Forelimb muscle (tissue), 1 donor: Measurements from ENCODE around the gene CASZ1. TPM values are rescaled to one million over a fixed set of nuclear protein-coding genes. Genes with fewer than 3 reads are reported as not detected.

Experiments used
- DNase-seq: peaks from one replicate; pipeline ENCODE4 v3.0.0-alpha.2; 2013; ENCODE audit warnings: low read depth
- polyA plus RNA-seq: library from polyadenylated mRNA; unstranded; fragments of 120-200 nt; gene quantifications from one replicate; pipeline ENCODE4 v1.2.1, GENCODE V29; 2013; ENCODE audit not compliant: insufficient read length

CASZ1 gene
- polyA plus RNA-seq, 1 donor, result 59.0 TPM

- DNase-seq, result no peak
Measured at GRCh38 chr1:10687782-10688408, 108.6 kb downstream of the CASZ1 start.

DNA sequence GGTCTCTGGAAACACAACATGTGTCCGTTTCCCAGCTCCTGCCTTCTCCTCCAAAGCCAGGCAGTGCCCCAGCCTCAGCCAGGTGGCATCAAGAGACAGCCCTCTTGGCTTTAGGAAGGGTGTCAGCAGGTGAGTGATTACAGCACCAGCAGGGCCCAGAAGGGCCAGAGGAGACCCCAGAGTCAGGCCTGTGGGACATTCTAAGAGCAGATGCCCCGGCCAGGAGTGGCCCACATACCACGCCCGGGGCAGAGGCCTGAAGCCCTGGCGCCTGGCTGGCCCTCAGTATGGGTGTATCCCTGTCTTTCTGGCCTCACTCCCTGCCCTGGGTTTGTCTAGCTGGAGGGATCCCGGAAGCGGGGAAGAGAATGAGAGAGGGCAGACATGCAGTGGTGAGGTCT lies 109.2 kb downstream of the CASZ1 start:
- no peak for DNase-seq

DNA sequence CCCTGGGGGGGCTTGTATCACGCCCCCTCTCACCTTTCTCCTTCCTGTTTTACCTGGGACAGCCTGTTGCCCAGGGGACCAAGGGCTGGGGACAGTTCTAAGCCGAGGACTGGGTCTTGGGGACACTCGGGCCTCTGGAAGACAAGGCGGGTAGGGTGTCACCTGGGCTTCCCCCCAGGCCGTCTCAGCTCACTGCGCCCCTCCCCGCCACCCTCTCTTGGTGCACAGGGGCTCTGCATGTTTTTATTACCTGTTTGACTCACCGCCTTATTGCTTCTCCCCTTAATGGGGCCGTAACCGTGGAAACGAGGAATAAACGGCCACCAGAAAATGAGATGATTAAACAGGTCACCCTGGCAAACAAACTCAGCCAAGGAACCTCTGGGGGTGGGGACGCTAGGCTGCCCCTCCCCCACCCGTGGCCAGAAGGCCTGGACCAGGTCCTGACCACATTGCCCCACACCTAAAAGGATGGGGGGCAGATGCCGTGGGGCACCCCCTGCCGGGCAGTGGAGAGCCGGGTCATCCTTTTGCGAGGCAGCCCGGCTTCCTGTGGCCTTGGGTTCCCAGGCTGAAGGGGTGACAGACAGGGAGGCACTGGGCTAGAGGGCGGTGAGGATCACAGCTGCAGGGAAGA lies 109.9 kb downstream of the CASZ1 start:
- DNase-seq, result no peak

GRCh38 chr1:10685808-10686403 lies 110.5 kb downstream of the CASZ1 start:
- no peak for DNase-seq

GRCh38 chr1:10685196-10685807 lies 111.1 kb downstream of the CASZ1 start:
- DNase-seq, result no peak

- DNase-seq, result no peak
Measured at GRCh38 chr1:10684221-10684620, 112.2 kb downstream of the CASZ1 start.

- DNase-seq, result no peak
Measured at GRCh38 chr1:10682449-10683309, 113.8 kb downstream of the CASZ1 start.

DNA sequence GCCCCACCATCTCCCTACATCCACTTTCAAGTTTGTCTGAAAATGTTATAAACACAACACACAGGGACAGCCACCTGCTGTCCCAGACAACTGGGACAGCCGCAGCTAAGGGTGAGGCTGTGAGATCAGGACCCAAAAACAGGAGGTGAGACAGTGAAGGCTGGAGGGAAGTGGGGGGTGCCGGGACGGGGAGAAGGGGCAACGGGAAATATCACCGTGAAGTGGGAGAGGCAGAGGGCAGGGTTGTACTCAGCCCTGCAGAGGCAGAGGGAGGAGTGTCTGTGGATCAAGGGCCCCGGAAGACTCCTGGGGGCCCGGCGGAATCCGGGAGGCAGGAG lies 114.4 kb downstream of the CASZ1 start:
- DNase-seq, result no peak

DNA sequence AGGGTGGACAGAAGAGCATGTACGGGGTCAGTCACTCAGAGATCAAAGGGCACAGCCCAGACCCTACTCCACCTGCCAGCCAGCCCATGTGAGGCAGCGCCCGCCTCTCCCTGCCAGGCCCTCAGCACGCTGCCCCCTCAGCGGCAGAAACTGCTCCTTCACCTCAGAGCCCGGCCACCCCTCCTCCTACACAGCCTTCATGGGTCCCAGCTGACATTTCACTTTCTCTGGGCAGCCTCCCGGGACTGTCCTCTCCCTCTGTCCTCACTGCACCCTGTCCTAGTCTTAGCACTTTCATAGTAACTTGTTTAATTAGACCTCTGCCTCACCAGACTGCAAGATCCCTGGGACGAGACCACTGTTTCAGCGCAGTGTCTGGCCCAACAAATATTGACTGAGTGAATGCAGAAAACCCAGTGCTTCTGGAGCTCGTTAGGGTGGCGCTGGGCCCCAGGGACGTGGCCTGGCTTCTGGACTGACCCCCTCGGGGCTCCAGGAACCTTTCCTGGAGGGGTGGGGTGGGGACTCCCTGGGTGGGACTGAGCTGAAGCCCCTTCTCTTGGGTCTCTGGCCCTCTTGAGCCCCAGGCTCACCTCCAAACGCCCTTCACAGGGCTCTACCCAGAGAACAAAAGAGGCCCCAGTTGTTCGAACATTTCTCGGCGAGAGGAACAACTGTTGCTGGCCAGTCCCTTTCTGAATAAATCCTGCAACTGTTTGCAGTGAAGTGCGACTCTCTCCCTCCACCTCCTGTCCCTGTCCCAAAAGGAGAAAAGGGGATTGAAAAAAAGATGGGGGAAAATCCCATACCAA lies 114.9 kb downstream of the CASZ1 start:
- DNase-seq, result no peak

DNA sequence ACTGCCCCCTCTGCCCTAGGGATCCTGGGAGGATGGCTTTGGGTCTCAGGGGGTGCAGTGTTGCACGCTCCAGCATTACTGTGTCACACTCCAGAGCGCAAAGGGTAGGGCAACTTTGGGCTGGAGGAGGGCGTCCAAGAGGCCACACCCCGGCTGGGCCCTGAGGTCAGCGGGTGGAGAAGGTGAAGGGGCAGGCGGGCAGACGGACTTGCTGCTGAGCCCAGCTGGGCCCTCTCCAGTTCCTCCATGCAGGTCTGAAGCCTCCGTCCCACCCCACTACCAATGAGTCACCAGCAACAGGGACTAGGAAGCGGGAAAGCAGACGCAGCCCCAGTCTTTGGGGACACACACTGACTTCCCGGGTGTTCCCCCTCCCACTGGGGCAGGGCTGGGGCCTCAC lies 116.0 kb downstream of the CASZ1 start:
- no peak for DNase-seq

DNA sequence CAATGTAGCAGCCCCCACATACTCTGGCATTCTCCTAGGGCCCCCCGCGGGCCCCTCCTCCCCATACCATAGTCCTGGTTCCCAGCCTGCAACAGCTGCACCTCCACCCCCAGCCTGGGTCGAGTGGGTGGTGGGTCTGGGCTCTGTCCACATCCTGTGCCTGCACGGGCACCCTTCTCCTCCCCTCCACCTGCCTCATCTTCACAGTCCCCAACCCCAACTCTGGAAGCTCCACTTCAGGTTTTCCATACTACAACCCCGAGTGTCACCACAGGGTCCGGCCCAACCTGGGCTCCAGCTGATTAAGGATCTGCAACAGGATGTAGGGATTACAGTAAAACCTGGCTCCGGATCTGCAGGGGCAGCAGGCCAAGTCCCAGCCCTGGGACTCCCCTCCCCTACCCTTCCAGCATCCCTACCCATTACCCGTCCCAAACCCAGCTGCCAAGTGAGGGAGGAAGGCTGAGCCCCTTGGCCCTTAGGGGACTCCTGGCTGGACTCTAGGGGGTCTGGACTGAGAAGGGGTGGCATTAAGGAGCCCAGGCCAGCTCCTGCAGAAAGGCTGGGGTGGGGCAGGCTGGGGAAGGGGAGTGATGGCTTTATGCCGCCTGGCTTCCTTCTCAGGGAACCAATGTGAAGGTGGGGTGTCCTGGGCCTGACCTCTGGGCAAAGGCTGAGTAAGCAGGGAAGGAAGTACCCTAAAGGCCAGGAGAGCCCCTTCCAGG lies 116.8 kb downstream of the CASZ1 start:
- no peak for DNase-seq

DNA sequence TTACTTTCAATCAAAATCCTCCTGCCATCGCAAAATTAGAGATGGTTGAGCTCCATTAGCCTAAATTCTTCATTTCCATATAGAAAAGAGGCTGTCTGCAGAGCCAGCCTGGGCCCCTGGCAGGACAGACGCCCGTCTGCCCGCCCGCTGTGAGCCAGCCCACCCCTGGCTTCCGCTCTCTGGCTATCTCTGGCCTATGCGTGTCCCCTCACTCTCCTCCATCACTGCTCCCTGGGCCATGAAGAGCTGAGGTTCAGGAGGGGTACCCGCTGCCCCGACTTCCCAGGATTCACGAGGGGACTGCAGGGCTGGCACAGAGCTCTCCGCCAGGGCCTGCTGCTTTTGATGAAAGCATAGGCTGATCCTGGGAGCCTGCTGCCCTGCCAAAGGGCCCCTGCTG lies 117.6 kb downstream of the CASZ1 start:
- no peak for DNase-seq

DNA sequence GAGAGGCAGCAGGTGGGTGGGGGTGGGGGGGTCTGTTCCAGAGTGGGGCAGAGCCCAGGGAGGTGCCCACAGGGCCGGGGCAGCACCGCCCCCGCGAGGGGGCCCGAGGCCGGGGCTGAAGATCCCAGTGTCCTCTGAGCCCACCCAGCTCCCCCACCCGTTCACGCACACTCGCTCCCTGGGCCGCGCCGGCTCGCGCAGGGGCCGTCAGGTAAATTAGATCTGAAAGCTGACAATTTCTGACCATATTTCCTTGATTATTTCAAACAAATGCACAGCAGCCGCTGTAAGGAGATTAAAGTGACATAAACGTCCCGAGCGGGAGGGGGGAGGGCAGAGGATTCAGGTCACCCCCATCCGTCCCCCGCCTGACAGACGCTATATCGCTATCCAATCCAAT lies 118.0 kb downstream of the CASZ1 start:
- DNase-seq, result no peak

DNA sequence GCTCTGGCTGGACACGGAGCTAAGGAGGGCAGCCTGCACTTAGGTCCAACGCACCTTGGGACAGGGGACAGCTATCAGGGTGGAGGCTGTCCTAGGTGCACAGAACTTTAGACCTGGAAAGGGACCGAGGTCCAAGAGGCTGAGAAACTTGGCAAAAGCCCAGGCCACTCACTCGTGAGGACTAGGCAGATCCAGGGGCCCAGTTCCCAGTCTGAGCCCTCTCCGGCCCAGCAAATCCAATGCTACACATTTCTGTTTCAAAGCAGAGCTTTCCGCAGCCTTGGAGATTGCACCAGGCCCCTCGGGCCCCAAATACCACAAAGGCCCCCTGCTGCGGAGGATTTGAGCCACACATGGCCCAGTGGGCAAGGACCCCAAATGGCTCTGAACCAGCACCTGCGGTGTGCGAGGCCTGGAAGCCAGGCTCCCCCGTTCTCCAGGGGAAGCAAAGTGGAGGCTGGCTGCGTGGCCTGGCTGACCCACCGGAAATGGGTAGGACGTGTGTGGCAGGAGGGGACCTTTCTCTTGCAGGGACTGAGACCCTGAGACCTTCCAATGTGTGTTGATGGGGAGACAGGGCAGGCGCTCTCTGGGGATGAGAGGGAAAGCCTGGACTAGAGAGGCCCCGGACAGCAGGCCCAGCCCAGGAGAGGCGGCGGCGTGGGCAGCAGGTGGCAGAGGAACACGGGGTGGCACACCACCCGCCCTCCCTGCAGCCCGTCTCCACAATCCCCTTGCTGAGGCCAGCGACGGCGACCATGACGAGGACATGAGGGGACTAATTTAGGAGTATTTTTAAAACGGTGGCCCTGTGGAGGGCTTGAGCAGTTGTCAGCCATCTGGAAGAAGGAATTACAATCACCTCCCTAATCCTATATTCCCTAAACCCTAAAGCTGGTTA lies 118.7 kb downstream of the CASZ1 start:
- no peak for DNase-seq

DNA sequence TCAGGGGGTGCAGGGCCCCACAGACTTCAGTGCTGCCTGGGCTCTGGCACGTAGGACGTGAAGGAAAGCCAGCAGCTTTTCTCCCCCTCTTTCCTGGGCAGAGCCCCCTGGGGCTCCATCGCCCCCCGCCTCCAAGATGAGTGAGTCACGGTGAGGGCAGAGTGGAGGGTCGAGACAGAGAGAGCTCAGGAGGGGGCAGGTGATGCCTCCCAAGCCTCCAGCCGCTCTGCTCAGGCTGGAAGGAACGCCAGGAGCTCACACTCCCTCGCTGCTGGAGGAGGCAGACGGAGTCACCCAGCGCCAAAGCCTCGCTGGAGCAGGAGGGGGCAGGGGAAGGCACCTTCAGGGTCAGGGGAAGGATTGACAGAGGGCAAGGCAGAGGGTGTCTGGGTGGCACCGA lies 119.5 kb downstream of the CASZ1 start:
- no peak for DNase-seq

- no peak for DNase-seq
Measured at GRCh38 chr1:10675813-10676212, 120.6 kb downstream of the CASZ1 start.

GRCh38 chr1:10674700-10675609 lies 121.5 kb downstream of the CASZ1 start:
- no peak for DNase-seq

DNA sequence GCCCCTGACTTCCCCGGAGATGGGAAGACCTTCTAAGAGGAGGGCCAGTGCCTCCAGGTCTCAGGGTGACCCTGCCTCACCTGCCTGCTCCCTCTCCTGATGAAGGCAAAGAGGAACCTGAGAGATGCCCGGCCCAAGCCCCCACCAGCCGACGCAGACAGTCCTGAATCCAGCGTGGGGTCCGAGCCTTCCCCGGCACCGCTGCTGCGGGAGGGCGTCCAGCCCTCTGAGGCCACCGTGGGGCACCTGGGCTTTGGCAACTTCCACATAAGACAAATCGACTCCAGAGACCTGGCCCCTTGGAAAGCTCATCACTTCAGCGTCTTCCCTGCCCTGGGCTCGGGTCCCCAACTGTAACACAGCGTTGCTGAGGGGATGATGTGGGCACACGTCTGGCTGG lies 122.2 kb downstream of the CASZ1 start:
- DNase-seq, result no peak
